HL-60/S4 treated with retinoic acid at 250 ng/mL for 4 days and 3 days (cell line): ENCODE data around the gene FAM193A.
"Not testable (repeated sequence)": the region's sequence is repeated elsewhere in the genome, so short reads cannot be mapped to it uniquely, and the experiment has no call there.

Source experiments
- in situ Hi-C: fragments of 300-500 bp; cut with MboI; formaldehyde crosslinking; loops from 2 replicates; pipeline ENCODE4 v1.7.0; 2022; ENCODE audit warnings: low sequenced_read_pairs

The FAM193A gene

GRCh38 chr4:2574009-2574408 is 37.6 kb downstream of the FAM193A start:
- in situ Hi-C loops = no loop called here

- in situ Hi-C loops = no loop called here
These were observed 38.4 kb downstream of the FAM193A start for GRCh38 chr4:2574863-2575262.

GRCh38 chr4:2576290-2576689 is 39.8 kb downstream of the FAM193A start:
- in situ Hi-C loops = no loop called here

GRCh38 chr4:2578106-2578505 is 41.7 kb downstream of the FAM193A start:
- in situ Hi-C loops = no loop called here

GRCh38 chr4:2579910-2580309 is 43.5 kb downstream of the FAM193A start:
- in situ Hi-C loops = no loop called here

- in situ Hi-C loops = no loop called here
These were observed 46.6 kb downstream of the FAM193A start for GRCh38 chr4:2583092-2583491.

GRCh38 chr4:2583517-2583916 is 47.1 kb downstream of the FAM193A start:
- in situ Hi-C loops = no loop called here

- in situ Hi-C loops = no loop called here
These were observed 50.1 kb downstream of the FAM193A start for GRCh38 chr4:2586502-2586901.

GRCh38 chr4:2587213-2587823 is 50.9 kb downstream of the FAM193A start:
- in situ Hi-C loops = no loop called here

- in situ Hi-C loops = no loop called here
These were observed 51.8 kb downstream of the FAM193A start for GRCh38 chr4:2588259-2588658.

- in situ Hi-C loops = no loop called here
These were observed 54.7 kb downstream of the FAM193A start for GRCh38 chr4:2591189-2591588.

GRCh38 chr4:2592014-2592413 is 55.6 kb downstream of the FAM193A start:
- in situ Hi-C loops = not testable (repeated sequence)

GRCh38 chr4:2592572-2592971 is 56.1 kb downstream of the FAM193A start:
- in situ Hi-C loops = no loop called here

- in situ Hi-C loops = no loop called here
These were observed 56.6 kb downstream of the FAM193A start for GRCh38 chr4:2593003-2593402.

GRCh38 chr4:2595436-2595835 is 59.0 kb downstream of the FAM193A start:
- in situ Hi-C loops = no loop called here

- in situ Hi-C loops = no loop called here
These were observed 59.6 kb downstream of the FAM193A start for GRCh38 chr4:2595952-2596552.

- in situ Hi-C loops = no loop called here
These were observed 60.2 kb downstream of the FAM193A start for GRCh38 chr4:2596611-2597010.

- in situ Hi-C loops = no loop called here
These were observed 62.3 kb downstream of the FAM193A start for GRCh38 chr4:2598511-2599303.

GRCh38 chr4:2599304-2599654 is 62.8 kb downstream of the FAM193A start:
- in situ Hi-C loops = no loop called here

- in situ Hi-C loops = no loop called here
These were observed 64.4 kb downstream of the FAM193A start for GRCh38 chr4:2600878-2601277.

GRCh38 chr4:2604614-2605013 is 68.2 kb downstream of the FAM193A start:
- in situ Hi-C loops = no loop called here

- in situ Hi-C loops = no loop called here
These were observed 70.6 kb downstream of the FAM193A start for GRCh38 chr4:2606960-2607506.
